ENCODE data around the gene CABLES2.

The CABLES2 gene

GRCh38 chr20:62358171-62359042 lies 48.7 kb downstream of the CABLES2 start:
- no peak for DNase-seq

GRCh38 chr20:62357681-62358080 lies 49.4 kb downstream of the CABLES2 start:
- no peak for DNase-seq

GRCh38 chr20:62357187-62357667 lies 49.9 kb downstream of the CABLES2 start:
- DNase-seq, result no peak

- DNase-seq, result no peak
Observed at GRCh38 chr20:62356589-62357186, 50.4 kb downstream of the CABLES2 start.

GRCh38 chr20:62355878-62356588 lies 51.1 kb downstream of the CABLES2 start:
- no peak for DNase-seq

GRCh38 chr20:62355516-62355877 lies 51.6 kb downstream of the CABLES2 start:
- DNase-seq, result no peak

- DNase-seq, result no peak
Observed at GRCh38 chr20:62354811-62355341, 52.2 kb downstream of the CABLES2 start.

GRCh38 chr20:62354031-62354808 lies 52.9 kb downstream of the CABLES2 start:
- DNase-seq, result no peak

GRCh38 chr20:62353289-62354030 lies 53.6 kb downstream of the CABLES2 start:
- no peak for DNase-seq

GRCh38 chr20:62352402-62353288 lies 54.4 kb downstream of the CABLES2 start:
- DNase-seq, result no peak

GRCh38 chr20:62351469-62352401 lies 55.4 kb downstream of the CABLES2 start:
- no peak for DNase-seq

GRCh38 chr20:62350629-62351422 lies 56.3 kb downstream of the CABLES2 start:
- DNase-seq, result no peak

GRCh38 chr20:62350098-62350628 lies 56.9 kb downstream of the CABLES2 start:
- DNase-seq, result no peak

GRCh38 chr20:62349556-62350097 lies 57.5 kb downstream of the CABLES2 start:
- DNase-seq, result no peak

- DNase-seq, result no peak
Observed at GRCh38 chr20:62348604-62349003, 58.5 kb downstream of the CABLES2 start.

GRCh38 chr20:62347445-62347844 lies 59.6 kb downstream of the CABLES2 start:
- DNase-seq, result no peak

- DNase-seq, result no peak
Observed at GRCh38 chr20:62347151-62347404, 60.0 kb downstream of the CABLES2 start.

- DNase-seq, result no peak
Observed at GRCh38 chr20:62346398-62347150, 60.5 kb downstream of the CABLES2 start.

Measured in NCI-H146 (cell line).